Adrenal gland (tissue), 5 donors: ENCODE measurements around the gene KDM4B.

Experiments used
- CTCF ChIP-seq, 6 experiments: fragments of 450-650 bp in 4 of 6; fragments of 200-600 bp in 2 of 6; sonication (generic) in 1 of 6; IDR thresholded peaks; 1 replicate in 5 of 6; 2 replicates in 1 of 6; pipeline versions ENCODE4 v1.5.1 to v1.8.0; 2016 to 2021; ENCODE audit warnings: antibody characterized with exemption in 6 of 6, mild to moderate bottlenecking in 2 of 6, moderate library complexity in 1 of 6
- POLR2A ChIP-seq, 2 donors: fragments of 450-650 bp; IDR thresholded peaks; one replicate each; pipeline ENCODE4 v1.6.1; 2017; ENCODE audit warnings: antibody characterized with exemption in 2 of 2, mild to moderate bottlenecking in 2 of 2, moderate library complexity in 1 of 2
- donor health status: DM: no; HTN: no; CAD: no.

GRCh38 chr19:5125376-5125775, 156.5 kb downstream of the KDM4B start:
- TF ChIP-seq CTCF (IDR thresholded peaks at IDR 0.05) (no peak), POLR2A (IDR thresholded peaks at IDR 0.05) (no peak)
